UCSD-AML1 (cell line): Measurements from ENCODE around the gene PDE7B.

Experiments
- DNase-seq: peaks from one replicate; lab custom pipeline; 2025; ENCODE audit not compliant: unreplicated experiment; lab: John Stamatoyannopoulos, UW

Gene PDE7B

DNA sequence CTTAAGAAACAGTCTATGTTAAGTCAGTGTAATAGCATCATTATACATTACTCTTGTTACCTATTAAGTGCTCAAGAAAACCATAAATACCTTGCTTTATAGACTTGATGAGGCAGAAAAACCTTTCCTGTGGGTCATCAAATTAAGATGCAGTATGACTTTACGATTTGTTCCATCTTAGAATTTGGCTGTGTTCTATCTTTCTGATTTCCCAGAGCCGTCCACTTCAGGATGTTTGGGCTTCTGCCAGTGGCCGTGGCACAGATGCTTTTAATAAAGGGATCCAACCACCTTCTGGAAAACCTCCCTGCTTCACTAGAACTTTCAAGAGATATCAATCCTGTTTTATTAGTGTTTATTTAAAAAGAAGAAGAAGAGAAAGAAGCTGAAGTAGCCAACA, 71.2 kb downstream of the PDE7B start:
- DNase-seq = no peak

- no peak for DNase-seq
Measured at GRCh38 chr6:135932651-135933050, 81.2 kb downstream of the PDE7B start.

DNA sequence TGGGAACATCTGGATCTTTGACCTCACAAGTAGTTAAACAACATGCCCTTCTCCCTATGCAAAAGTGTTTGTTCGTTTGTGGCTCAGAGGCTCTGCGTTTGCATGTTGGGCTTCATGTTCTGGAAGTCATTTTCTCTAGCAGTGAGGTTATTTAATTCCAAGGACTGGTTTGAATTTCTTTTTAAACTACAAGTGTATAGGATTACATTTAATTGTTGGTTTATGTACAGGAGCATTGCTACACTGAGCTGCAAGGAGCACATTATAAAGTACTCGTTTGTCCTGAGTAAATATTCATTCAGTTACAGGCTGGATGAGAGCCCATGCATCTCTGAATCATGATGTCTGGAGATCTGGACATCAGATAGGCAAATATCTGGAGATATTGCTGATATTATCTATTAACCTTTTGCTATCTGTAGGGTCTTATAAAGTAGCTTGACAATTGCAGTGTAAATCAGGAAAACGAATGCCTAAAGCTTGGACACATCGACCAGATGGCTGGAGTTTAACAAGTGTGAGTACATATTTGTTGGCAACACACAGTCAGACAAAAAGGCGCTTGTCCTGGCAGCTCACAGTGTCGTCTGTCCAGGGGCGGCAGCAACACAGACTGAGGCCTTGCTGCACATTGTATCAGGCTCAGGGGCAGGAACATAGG, 84.6 kb downstream of the PDE7B start:
- no peak for DNase-seq

DNA sequence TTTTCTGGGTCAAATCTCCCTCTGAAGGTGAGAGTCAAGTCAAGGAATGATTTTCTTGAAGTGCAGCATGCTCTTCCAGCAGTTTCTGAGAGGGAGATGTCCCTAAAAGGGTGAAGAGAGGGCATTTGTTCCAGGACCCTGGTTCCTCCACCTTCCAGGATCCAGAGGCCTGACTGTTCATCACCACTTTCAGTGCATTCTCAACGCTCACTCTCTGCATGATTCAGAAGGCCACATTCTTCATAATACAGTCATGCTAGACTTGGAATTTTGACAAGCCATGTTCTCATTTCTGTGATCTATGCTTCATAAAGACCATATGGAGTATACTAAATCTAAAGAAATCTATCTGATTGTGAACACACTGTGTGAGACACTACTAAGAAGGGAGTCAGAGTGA, 85.1 kb downstream of the PDE7B start:
- DNase-seq = no peak

GRCh38 chr6:135937106-135937505, 85.6 kb downstream of the PDE7B start:
- no peak for DNase-seq

GRCh38 chr6:135938576-135939207, 87.2 kb downstream of the PDE7B start:
- no peak for DNase-seq

DNA sequence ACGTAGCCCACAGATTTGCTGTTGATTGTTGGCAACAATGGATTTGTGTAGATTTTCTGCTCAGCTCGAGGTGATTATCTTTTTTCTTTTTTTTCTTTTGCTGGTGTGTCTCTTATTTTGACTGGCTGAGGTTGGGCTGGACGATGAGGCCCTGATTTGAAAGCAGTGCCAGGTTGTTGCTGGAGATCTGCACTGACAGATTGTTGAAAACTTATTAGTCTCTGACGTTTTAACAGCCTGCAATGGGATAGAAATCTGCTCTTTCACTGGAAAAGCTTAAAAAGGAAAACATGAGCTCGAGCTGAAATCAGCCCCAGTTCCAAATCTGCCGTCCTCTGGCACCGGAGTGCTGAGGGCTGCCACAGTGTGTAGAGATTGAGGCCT, 87.7 kb downstream of the PDE7B start:
- DNase-seq = no peak

DNA sequence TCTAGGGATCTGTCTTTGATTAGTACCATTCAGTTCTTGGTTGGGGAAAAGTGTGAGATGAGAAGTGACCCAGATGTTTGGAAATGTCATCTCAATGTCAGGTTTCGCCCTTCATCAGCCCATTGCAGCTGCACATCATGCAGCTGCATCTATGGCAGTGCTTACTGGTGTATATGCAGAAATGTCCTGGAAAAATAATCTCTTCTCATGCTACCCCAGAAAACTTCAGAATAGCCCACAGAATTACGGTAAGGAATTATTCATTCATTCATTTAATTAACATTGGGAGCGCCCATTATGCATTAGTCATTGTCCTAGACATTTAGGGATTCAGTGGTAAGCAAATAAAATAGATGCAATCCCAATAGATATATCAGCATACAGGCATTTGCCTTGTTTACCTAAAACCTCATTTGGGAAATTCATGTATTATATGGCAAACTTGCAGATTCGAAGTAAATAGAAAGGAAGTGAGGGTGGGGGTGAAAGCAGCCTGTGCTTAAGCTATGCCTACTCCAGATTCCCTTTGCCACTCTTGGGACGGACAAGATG, 89.2 kb downstream of the PDE7B start:
- no peak for DNase-seq

DNA sequence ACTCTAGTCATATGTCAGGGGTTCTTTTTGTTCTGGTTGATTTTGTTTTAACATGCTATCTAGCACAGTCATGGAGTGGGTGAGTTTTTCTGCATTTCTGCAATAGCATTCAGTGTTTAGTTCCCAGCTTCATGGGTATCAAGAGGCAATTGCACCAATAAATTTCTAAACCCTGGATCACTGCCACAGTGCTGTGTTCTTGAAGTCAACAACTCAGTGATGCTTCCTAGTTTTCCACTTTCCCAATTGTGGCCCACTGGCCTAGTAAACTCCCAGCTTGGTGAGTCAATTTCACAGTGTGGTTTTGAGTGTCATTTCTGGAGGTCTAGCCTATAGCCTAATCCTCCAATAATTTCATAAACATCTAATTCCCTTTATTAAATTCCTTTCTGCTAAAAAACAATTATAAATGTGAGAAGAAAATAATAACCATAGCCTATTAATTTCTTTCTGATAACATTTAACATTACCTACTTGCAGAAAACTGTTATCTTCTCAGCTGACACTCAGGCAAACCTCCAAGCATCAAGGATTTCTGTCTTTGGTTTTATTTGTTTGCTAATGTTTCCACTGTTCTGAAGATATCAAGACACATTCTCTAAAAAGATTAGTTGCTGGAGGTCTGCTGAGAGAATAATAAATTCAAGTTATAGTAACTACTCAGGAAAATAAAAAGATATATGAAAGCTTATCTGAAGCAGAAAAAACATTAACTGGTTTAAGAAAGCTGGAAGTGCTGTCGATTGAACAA, 89.9 kb downstream of the PDE7B start:
- DNase-seq = no peak

GRCh38 chr6:135944120-135944519, 92.6 kb downstream of the PDE7B start:
- DNase-seq = no peak

DNA sequence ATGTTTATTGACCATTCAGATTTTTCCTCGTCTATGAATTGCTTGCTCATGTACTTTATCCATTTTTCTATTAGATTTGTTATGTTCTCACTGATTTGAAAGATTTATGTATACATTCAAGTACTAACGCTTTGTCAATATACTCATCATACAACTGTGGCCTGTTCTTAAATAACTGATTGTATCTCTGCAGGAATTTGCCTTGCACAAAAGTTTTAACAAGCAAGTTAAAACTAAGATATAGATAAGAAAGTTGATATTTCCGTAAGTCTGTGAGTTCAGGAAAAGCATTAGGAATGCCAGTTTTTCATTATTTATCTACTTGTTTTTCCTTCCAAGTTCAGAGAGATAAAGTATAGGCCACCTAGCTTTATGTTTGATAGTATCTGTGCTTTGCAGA, 95.2 kb downstream of the PDE7B start:
- DNase-seq = no peak

DNA sequence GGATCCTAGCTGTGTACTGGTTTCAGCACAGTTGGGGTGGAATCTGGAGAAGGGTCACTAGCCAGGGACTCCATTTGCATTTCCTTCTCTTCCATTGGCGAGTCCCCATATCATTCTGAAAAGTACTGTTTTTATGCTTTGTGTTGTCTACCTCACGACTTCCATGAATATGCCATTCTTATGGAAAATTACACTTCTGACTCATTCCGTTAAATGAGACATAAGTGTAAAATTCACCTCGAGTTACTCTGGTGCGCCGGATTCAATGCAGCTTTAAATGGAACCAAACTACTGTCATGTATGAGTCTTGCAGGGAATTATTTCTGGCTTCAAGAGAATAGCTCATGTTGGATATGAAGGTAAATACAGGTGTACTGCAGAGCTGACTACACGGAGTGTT, 99.2 kb downstream of the PDE7B start:
- no peak for DNase-seq

GRCh38 chr6:135951169-135951568, 99.7 kb downstream of the PDE7B start:
- no peak for DNase-seq

DNA sequence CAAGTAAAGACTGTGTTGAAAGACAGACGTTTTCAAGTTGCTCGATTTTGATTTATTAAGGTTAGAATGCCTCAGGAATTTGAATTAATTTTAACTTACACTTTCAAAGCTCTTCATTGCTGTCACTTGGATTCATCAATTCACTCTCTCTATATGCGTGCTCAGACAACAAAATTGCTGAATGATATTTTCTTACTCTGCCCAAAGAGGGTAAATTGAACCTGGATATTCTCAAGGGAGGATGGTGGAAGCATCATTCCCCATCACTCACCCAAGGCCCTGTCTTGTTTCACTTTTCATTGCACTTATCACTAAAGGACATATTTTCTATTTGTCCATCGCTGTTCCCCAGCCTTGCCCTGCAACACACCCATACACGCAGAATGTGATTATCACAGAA, 102.3 kb downstream of the PDE7B start:
- no peak for DNase-seq

GRCh38 chr6:135955099-135955498, 103.6 kb downstream of the PDE7B start:
- DNase-seq = no peak

GRCh38 chr6:135962731-135963130, 111.2 kb downstream of the PDE7B start:
- no peak for DNase-seq

DNA sequence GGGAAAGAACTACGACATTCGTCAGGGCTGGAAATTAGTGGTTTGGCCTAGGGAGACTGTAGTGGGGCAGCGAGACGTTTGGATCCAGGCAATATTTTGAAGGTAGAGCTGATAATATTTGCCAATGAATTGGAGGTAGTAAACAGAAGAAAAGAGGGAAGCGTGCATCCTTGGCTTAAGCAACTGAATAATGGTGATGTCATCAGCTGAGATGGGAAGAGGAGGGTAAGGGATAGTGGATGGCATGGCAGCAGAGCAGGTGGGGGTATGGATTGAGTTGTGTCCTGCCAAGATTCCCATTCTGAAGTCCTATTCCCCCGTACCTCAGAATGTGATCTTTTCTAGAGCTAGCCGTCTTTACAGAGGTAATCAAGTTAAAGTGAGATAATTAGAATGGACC, 119.2 kb downstream of the PDE7B start:
- no peak for DNase-seq

DNA sequence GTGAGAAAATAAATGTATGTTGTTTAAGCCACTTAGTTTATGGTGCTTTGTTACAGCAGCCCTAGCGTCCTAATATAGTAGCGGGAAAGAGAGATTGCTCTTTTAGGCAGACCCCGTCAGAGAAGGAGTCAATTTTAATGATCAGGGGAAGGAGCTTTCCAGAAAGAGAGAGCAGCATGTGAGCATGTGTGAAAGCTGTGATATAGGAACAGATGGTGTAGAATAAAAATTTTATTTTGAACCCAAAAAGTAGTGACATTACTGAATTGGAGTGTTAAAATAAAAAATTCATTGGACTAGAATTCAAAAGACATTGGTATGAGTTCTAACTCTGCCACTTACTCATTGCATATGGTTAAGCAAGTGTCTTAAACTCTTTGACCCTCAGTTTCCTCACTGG, 119.8 kb downstream of the PDE7B start:
- DNase-seq = no peak

GRCh38 chr6:135972150-135972549, 120.6 kb downstream of the PDE7B start:
- DNase-seq = no peak

DNA sequence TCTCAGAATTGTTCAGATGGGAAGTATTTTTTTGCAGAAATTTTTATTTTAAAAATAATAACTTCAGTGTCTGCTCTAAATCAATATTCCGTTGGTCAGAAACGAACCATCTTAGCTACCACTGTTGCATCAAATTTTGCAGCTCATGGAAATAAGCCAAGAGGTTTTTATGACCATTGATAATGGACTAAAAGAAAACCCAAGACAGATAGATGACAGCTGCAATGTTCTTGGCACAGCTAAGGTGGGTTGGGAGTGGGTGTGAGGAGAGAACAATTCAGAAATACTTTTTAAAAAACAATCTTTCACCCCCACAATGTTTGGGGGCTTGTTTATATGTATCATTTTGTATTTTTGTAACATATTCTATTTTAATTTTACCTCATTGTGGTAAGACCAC, 121.1 kb downstream of the PDE7B start:
- DNase-seq = no peak

- DNase-seq = no peak
Measured at GRCh38 chr6:135974426-135974825, 122.9 kb downstream of the PDE7B start.

- DNase-seq = no peak
Measured at GRCh38 chr6:135976585-135976984, 125.1 kb downstream of the PDE7B start.
